ENCODE results near the gene SNTG2.

Gene SNTG2

GRCh38 chr2:1371082-1371481 lies 420.4 kb downstream of the SNTG2 start:
- Histone ChIP-seq H3K27ac (no peak overlapping the region), H3K9me3 (ENCODE audit: severe bottlenecking) (peaks cover 3% of the 10 kb centered on the region), H3K4me3 (ENCODE audit: low read depth, low read length) (no peak overlapping the region), H3K27me3 (ENCODE audit: insufficient read depth, low read depth, severe bottlenecking) (no peaks in the 10 kb centered on the region), H3K36me3 (no peaks in the 10 kb centered on the region)
- DNase-seq: no peak
- TF ChIP-seq CTCF (IDR thresholded peaks at IDR 0.05; ENCODE audit: low read depth, low read length): no peak

- H3K36me3 ChIP-seq: no peaks in the 10 kb centered on the region
- H3K27ac ChIP-seq: no peak overlapping the region
- H3K27me3 ChIP-seq (ENCODE audit: insufficient read depth, low read depth, severe bottlenecking): no peaks in the 10 kb centered on the region
- no peak overlapping the region for H3K4me3 ChIP-seq (ENCODE audit: low read depth, low read length)
- TF ChIP-seq CTCF (IDR thresholded peaks at IDR 0.05; ENCODE audit: low read depth, low read length): no peak
- peaks cover 3% of the 10 kb centered on the region for H3K9me3 ChIP-seq (ENCODE audit: severe bottlenecking)
- DNase-seq: no peak
These were observed 423.2 kb downstream of the SNTG2 start for GRCh38 chr2:1373830-1374229.

- Histone ChIP-seq H3K4me3 (ENCODE audit: low read depth, low read length) (no peak overlapping the region), H3K9me3 (ENCODE audit: severe bottlenecking) (peaks cover 3% of the 10 kb centered on the region), H3K36me3 (no peaks in the 10 kb centered on the region), H3K27me3 (ENCODE audit: insufficient read depth, low read depth, severe bottlenecking) (no peaks in the 10 kb centered on the region), H3K27ac (no peak overlapping the region)
- no peak for DNase-seq
- no peak for TF ChIP-seq CTCF (IDR thresholded peaks at IDR 0.05; ENCODE audit: low read depth, low read length)
These were observed 423.6 kb downstream of the SNTG2 start for GRCh38 chr2:1374287-1374686.

- peaks cover 3% of the 10 kb centered on the region for H3K9me3 ChIP-seq (ENCODE audit: severe bottlenecking)
- no peak for TF ChIP-seq CTCF (IDR thresholded peaks at IDR 0.05; ENCODE audit: low read depth, low read length)
These were observed 425.1 kb downstream of the SNTG2 start for GRCh38 chr2:1375794-1376193.

GRCh38 chr2:1377473-1377872 lies 426.8 kb downstream of the SNTG2 start:
- Histone ChIP-seq H3K27me3 (ENCODE audit: insufficient read depth, low read depth, severe bottlenecking) (no peaks in the 10 kb centered on the region), H3K27ac (no peak overlapping the region), H3K36me3 (no peaks in the 10 kb centered on the region), H3K4me3 (ENCODE audit: low read depth, low read length) (no peak overlapping the region), H3K9me3 (ENCODE audit: severe bottlenecking) (peaks cover 3% of the 10 kb centered on the region)
- no peak for TF ChIP-seq CTCF (IDR thresholded peaks at IDR 0.05; ENCODE audit: low read depth, low read length)
- no peak for DNase-seq

More at GRCh38 chr2:1375794-1376193, 425.1 kb downstream of the SNTG2 start:
- no peak for DNase-seq
- Histone ChIP-seq H3K27ac (no peak overlapping the region), H3K27me3 (ENCODE audit: insufficient read depth, low read depth, severe bottlenecking) (no peaks in the 10 kb centered on the region), H3K4me3 (ENCODE audit: low read depth, low read length) (no peak overlapping the region), H3K36me3 (no peaks in the 10 kb centered on the region)

GRCh38 chr2:1378456-1379150 lies 428.0 kb downstream of the SNTG2 start:
- Histone ChIP-seq H3K4me3 (ENCODE audit: low read depth, low read length) (no peak overlapping the region), H3K9me3 (ENCODE audit: severe bottlenecking) (peaks cover 3% of the 10 kb centered on the region), H3K27ac (no peak overlapping the region), H3K27me3 (ENCODE audit: insufficient read depth, low read depth, severe bottlenecking) (no peaks in the 10 kb centered on the region), H3K36me3 (no peaks in the 10 kb centered on the region)
- DNase-seq: no peak
- TF ChIP-seq CTCF (IDR thresholded peaks at IDR 0.05; ENCODE audit: low read depth, low read length): no peak

Data from WERI-Rb-1 (cell line).